ENCODE results near the gene TMEM170B. TPM values are rescaled to one million over a fixed set of nuclear protein-coding genes. Genes with fewer than 3 reads are reported as not detected.

Gene TMEM170B
- total RNA-seq, 1 donor = 4.0 TPM

- Histone ChIP-seq H3K27me3 (ENCODE audit: insufficient read depth, low read length) (no peaks in the 10 kb centered on the region), H3K4me2 (ENCODE audit: insufficient read depth, low read length) (no peak overlapping the region), H3K4me1 (ENCODE audit: insufficient read depth, low read length) (peaks cover 6% of the 10 kb centered on the region), H3K79me2 (ENCODE audit: insufficient read depth, low read length) (no peaks in the 10 kb centered on the region), H4K20me1 (ENCODE audit: insufficient read depth, low read length) (no peaks in the 10 kb centered on the region), H3K36me3 (ENCODE audit: insufficient read depth, low read length) (no peaks in the 10 kb centered on the region), H2AFZ (ENCODE audit: low read length) (no peak overlapping the region), H3K27ac (ENCODE audit: low read depth, low read length) (no peak overlapping the region), H3K9me3 (ENCODE audit: low read depth, low read length) (no peaks in the 10 kb centered on the region), H3K4me3 (ENCODE audit: insufficient read depth, low read length) (no peak overlapping the region)
- no peak for TF ChIP-seq CTCF (IDR thresholded peaks at IDR 0.05; ENCODE audit: extremely low read depth, low read depth, low read length)
- no peak for DNase-seq (ENCODE audit: insufficient read length, low spot score, missing footprints)
These were observed 95.4 kb downstream of the TMEM170B start for GRCh38 chr6:11632795-11633511.

Small RNA genes lying within 50 kb of the gene (small RNA-seq; reads per million reads assigned to genes)
- gene RNU1-64P = not detected

Other genes with a start within 250 kb of the TMEM170B start
- gene ADTRP, start 241.1 kb downstream of the TMEM170B start, total RNA-seq = 0.72 and 1.2 TPM in 2 replicates

All from osteoblast (primary cell).